ENCODE measurements around the gene SELENBP1.
"Not testable (repeated sequence)": the region's sequence is repeated elsewhere in the genome, so short reads cannot be mapped to it uniquely, and the experiment has no call there.

- not testable (repeated sequence) for TF ChIP-seq POLR2A (IDR thresholded peaks at IDR 0.05; ENCODE audit: low read depth, low read length); TAF1 (IDR thresholded peaks at IDR 0.05; ENCODE audit: borderline replicate concordance, low read depth, low read length)
Measured at GRCh38 chr1:151396265-151396664, 23.8 kb upstream of the SELENBP1 start.
